Mucosa of gallbladder (tissue), 1 donor: ENCODE data around the gene IFNGR1. TPM values are rescaled to one million over a fixed set of nuclear protein-coding genes. Genes with fewer than 3 reads are reported as not detected.

Experiments
- DNase-seq: peaks from one replicate; pipeline ENCODE4 v3.0.0-alpha.2; 2020; ENCODE audit warnings: low spot score
- total RNA-seq: library from RNA; stranded (reverse); gene quantifications from one replicate; pipeline ENCODE4 v1.2.1, GENCODE V29; 2021
- donor health status: DM: no; HTN: no; CAD: no.

Gene IFNGR1
- total RNA-seq, 1 donor from 2014 or later: 77.9 TPM

DNA sequence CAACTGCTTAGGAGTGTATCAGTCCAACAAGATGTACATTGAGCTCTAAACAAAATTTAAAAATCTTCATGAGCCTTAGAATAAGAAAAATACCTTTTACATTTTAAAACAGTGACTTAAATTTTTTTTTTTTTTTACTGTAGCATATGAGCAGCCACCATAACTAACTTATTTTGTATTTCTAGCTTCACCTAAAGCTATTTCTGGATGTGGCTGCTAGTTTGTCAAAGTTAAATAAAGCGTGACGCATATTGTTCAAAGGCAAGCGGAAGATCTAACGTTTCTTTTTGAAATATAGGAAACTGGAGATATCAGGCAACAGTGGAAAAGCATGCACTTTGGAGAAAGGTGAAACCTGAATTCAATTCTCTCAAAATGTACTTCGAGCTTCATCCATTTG is 42.5 kb downstream of the IFNGR1 start:
- DNase-seq: no peak

GRCh38 chr6:137175868-137176245 is 43.3 kb downstream of the IFNGR1 start:
- DNase-seq: no peak

DNA sequence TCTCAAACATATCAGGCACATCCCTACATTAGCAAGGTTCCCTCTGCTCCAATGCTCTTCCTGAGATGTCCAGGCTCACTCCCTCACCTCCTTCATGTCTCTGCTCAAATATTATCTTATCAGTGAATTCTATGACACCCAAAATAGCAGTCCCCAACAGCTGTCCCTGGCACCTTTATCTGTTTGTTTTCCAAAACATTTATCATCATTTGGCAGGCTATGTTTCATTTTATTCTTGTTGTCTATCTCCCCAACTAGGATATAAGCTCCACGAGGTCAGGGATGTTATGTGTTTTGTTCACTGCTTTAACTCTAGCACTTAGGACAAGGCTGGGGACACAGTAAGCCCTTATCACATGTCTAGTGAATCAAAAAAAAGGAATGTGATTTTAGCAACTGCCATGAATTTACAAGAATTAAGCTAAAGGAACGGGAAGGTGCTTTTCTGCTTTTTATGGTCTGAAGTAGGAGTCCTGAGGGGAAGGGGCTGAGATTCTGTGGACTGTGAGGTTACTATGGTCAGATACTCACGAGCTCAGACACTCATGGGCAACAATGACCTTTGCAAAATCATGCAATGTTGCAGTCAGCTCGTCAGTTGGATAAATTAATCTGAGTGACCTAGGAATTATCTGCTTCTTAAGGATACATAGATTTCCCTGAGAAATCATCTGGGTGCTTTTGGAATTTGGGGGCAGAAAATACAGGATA is 43.9 kb downstream of the IFNGR1 start:
- DNase-seq: no peak

- no peak for DNase-seq
These were observed 45.7 kb downstream of the IFNGR1 start, which contains the start of gene IL22RA2 for GRCh38 chr6:137173501-137173900. IL22RA2 (minus strand) TSS chr6:137173644; CDS start chr6:137161749, 11,895 bp downstream.

GRCh38 chr6:137172734-137173431 is 46.3 kb downstream of the IFNGR1 start:
- DNase-seq: no peak

DNA sequence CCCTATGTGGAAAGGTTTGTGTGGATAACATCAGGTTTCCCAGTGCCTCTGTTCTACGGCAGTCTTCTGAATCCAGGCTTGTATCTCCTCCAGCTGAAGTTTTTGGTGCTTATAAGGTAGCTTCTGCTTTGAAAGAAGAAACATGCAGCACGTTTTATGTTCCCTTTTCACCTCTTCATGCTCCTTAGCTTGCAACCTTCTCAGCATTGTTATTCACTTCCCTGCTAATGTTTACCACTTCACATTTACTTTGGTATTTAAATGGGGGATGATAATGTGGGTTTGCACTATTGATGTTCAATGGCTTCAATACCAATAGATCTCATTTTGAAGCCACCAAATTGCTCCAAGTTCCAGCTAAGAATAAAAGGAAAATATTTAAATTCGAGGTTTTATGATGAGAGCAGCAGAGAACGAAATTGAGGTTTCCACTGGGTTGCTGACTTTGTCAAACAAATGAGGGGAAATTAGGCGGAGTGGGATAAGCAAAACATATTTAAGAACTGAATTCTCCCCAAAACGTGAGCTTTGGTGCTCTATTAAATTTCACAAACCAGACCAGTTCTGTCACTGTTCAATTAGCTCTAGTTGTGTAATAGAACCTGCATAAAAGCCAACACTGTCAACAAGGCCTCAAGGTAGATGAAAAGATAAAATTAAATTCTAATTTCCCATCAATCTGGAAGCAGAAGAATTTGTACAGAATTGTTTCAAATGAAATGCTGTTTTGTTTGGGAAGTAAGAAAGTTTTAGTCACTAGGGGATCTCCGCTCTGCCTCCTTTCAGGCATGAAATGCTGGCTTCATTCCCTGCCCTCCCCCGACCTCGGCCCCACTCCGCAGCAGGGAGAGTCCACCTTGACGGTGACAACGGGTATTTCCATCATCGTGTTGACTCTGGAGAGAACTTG is 47.1 kb downstream of the IFNGR1 start:
- no peak for DNase-seq

DNA sequence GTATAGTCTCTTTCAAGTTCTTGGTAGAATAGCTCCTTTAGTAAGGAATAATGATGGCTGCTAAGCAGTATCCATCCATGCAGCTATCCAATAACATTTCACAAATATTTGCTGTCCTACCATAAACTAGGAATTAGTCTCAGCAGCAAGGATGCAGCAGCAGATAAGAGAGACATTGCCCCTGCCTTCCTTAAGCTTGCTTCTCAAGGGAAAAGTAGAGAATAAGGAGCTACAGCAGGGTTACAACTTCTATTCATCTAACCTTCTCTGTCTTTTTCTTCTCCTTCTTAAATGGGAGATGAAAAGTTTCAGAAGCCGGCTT is 48.2 kb downstream of the IFNGR1 start:
- DNase-seq: no peak

GRCh38 chr6:137170266-137171052 is 48.7 kb downstream of the IFNGR1 start:
- DNase-seq: no peak

DNA sequence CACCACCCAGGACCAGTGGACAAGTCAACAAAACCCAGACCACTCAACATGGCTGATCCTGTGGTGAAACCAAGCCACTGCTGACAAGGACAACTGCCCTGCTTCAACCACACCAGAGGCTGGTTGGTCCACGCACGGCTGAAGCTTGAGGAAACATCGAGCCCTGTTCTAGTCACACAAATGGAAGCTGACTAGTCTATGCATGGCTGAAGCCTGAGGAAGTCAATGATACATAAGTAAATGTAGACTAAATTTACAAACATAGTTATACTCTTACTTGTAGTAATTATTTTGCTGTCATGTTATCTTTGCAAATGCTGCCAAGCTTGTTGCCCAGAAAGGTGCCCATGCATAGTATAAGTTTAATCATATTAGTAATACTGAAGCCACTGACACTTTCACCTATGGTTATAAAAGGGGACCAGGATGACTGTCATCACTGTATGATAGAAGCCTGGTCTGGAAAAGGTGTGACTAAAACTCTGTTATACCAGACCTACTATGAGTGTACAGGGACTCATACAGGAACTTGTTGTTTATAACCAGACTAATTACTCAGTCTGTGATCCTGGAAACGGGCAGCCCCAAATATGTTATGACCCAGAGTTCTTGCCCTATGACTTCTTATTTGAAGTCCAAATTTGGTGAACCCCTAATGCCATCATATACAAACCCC is 51.3 kb downstream of the IFNGR1 start:
- no peak for DNase-seq

- no peak for DNase-seq
These were observed 52.7 kb downstream of the IFNGR1 start for GRCh38 chr6:137166247-137167098.

DNA sequence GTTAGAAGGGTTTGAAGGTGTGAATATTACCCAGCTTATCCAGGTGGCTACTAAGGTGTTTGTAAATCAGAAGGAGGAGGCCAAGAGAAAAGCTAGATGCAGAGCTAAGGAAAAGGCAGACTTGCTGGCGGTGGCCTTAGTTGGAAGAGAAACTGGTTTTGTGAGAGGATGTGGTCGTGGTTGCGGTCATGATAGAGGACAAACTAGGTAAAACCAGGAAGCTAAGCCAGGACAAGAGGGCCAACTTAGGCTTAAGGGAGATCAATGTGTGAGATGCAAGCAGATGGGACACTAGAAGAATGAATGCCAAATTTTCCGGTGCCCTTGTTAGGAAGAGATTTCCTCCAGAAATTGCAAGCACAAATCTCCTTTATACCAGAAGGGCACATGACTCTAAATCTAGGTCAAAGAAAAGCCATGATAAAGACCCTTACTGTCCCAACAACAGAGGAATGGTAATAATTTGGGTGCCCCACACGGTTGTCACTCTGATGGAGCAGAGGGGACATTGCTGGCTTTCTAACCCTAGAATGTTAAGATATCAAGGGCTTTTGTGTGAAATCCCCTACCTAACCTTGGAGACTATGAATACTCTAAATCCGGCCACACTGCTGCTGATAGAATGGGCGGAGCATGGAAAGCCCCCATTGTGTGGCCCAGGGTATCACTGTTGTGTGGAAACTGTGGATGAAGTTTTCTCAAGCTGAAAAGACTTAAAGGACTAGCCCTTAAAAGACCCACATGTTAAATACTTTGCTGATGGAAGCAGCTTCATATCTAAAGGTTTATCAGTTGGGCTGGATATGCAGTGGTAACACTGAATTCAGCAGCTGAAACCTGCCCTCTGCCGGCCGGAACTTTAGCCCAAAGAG is 53.6 kb downstream of the IFNGR1 start:
- DNase-seq: no peak

- DNase-seq: no peak
These were observed 55.4 kb downstream of the IFNGR1 start for GRCh38 chr6:137163732-137164318.

GRCh38 chr6:137162692-137163306 is 56.4 kb downstream of the IFNGR1 start:
- DNase-seq: no peak

GRCh38 chr6:137161949-137162348 is 57.2 kb downstream of the IFNGR1 start:
- DNase-seq: no peak

GRCh38 chr6:137160763-137161162 is 58.4 kb downstream of the IFNGR1 start:
- no peak for DNase-seq

DNA sequence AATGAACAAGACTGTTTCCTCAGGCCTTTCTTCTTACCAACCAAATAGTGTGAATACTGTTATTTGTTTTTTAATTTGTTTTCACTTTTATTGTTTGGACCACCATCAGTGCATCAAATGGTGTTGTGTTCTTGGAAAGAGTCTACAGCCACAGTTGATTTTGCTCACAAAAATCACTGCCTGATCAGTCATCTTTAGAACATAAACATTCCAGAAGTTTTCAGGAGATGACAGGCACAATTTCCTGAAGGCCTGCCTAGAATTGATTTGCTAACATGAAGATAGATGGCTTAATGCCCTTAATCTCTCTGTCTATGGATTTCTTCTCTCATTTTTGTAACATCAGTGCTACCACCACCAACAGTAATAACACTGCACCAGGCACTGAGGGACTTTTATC is 59.3 kb downstream of the IFNGR1 start:
- no peak for DNase-seq

- no peak for DNase-seq
These were observed 61.6 kb downstream of the IFNGR1 start for GRCh38 chr6:137157601-137158000.

DNA sequence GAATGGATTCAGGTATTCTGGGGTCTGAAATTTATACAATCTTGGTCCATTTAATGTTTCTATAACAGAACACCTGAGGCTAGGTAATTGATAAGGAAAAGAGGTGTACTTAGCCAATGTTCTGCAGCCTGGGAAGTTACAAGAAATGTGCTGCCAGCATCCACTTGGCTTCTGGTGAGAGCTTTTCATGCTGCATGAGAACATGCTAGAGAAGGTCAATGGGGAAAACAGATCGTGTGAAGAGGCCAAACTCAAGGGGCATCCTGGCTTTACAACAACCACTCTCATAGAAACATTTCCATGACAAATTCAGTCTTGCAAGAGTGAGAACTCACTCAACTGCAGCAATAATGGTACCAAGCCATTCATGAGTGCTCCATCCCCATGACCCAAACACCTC is 62.5 kb downstream of the IFNGR1 start:
- no peak for DNase-seq
